GM19438 (cell line): Measurements from ENCODE around the gene JPT1.
"Not testable (repeated sequence)": the region's sequence is repeated elsewhere in the genome, so short reads cannot be mapped to it uniquely, and the experiment has no call there.

Experiments
- ATAC-seq: cut with Tn5 transposase; IDR thresholded peaks from one replicate; pipeline ENCODE4 v1.9.1; 2021; ENCODE audit warnings: low read depth; ENCODE audit not compliant: unreplicated experiment

Gene JPT1, protein sequence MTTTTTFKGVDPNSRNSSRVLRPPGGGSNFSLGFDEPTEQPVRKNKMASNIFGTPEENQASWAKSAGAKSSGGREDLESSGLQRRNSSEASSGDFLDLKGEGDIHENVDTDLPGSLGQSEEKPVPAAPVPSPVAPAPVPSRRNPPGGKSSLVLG

DNA sequence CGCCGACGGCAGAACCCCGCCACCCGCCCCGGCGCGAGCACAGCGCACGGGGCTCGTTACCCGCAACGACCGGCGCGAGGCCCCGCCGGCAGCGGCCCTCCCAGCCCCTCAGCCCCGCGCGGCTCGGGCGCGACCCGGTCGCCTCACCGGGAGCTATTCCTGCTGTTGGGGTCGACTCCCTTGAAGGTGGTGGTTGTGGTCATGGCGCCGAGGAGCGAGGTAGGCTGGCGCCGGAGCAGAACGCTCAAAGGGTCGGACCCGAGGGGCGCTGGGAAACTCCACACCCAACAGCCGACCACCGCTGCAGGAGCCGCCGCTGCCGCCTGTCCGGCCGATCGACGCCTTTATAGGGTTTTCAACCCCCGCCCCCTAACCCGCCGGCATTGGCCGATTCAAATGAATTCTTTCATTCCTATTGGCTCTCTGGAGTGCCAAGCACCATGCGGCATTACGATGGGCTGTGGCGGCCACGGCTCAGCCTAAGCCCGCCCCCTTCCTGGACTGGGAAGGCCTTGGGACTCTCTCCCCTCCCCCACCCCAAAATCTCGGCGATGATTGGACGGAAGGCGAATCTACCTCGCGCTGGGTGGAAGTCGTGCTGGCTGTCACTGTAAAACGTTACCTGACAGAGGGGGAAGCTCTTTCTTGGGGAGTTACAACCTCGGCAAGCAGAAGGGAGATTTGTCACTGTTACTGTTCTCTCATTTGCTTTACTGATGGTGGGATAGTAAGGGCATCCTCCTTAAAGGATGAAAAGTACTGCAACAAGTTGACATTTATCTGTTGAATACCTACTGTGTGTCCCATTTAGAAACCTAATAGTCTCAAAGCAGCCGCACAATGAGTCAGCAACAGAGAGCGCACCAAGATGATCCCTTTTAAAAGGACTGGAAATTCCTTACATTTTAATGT, at the start of gene JPT1:
JPT1 (minus strand) TSS at position 318 of the 912 bp plus-strand sequence; CDS start at position 203, 115 bp downstream.
- peak; percentile 91 for ATAC-seq

DNA sequence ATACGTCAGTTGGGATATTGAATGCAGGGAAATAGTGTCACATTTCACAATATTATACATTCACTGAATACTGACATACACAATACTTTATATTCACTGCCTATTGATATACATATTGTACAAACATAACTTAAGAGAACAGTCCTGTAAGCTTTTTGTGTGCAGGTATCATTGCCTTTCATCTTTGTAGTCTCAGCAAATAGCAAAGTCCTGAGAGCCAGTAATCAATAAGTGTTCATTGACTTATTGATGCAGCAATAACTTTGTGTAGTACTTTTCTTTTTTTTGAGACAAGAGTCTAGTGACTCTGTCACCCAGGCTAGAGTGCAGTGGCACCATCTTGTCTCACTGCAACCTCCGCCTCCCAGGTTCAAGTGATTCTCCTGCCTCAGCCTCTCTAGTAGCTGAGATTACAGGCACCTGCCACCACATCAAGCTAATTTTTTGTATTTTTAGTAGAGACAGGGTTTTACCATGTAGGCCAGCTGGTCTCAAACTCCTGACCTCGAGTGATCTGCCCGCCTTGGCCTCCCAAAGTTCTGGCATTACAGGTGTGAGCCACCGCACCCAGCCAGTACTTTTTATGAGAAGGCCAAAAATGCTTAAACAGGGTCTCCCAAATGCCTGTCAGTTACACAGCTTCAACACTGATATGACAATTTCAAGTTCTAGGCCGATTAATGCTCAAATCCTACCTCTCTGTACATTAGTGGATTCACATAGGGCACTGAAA, 45.7 kb upstream of the JPT1 start:
- no peak for ATAC-seq

DNA sequence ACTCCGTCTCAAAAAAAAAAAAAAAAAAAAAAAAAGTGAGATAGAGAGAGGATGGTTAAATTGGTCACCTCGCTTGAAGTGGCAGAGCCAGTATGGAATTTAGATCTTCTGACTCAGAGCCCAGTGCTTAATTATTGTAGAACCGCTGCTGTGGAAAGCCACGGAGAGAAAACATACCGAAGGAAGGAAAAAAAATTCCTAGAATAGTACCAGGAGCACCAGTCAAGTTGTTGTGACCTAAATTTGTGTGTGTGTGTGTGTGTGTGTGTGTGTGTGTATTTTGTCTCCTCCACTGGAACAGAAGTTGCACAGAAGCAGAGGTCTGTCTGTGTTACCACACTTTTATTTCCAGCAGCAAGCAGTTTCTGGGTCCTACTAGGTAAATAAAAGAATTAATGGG, 40.6 kb upstream of the JPT1 start:
- ATAC-seq: no peak

DNA sequence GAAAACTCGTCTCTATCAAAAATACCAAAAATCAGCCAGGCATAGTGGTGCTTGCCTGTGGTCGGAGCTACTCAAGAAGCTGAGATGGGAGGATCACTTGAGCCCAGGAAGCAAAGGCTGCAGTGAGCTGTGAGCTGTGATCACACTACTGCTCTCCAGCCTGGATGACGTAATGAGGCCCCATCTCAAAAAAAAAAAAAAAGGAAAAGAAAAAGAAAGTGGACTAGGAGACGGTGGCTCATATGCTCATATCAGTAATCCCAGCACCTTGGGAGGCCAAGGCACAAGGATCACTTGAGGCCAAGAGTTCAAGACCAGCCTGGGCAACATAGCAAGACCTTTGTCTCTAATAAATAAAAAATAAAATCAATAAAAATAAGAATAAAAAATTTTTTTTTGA, 37.3 kb upstream of the JPT1 start:
- no peak for ATAC-seq

DNA sequence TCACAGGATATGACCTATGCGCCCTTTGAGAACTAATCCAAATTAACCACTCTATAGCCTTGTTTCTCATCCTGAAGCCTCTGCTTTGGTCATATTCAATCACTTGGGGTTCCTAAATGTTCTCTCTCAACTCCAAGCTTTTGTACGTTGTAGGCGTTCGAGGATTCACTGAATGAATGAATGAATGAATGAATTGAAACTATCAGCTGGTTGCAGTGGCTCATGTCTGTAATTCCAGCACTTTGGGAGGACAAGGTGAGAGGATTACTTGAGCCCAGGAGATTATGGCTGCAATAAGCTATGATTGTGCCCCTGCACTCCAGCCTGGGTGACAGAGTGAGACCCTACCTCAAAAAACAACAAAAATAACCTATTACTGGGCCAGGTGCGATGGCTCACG, 34.3 kb upstream of the JPT1 start:
- ATAC-seq: no peak

DNA sequence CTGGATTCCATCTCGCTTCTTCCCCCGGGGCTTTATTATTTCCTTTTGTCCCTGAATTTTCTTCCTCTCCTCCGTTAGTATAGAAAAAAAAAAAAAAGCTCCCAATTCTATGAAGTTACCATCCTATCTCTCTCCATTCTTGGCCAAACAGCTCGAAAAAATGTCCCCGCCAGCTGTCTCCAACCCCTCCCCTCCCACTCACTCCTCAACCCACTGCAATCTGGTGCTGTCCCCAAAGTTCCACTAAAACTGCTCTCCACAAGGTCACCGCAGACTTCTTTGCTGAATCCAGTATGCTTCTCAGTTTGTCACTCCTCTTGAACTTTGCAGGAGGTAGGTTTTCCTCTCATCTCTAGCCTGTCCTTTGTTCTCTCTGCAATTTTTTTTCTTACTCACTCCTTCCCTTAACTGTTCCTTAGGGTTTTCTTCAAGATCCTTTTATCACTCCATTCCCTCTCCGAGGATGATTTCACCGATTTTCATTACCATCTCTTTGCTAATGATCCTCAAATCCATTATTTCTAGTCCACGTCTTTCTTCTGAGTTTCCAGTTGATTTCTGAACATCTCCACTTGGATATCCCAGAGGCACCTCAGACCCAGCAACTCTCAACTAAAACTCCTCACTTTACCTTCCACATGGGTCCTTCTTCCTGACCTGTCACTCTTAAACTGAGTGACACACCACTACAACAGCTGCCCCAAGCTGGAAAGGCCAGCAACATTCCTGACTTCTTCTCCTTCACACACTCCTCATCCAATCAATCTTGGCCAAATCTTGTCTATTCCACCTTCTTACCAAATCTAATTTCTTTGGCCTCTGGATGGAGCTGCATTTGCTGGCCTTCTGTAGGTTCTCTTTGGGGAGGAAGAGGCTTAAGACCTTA, 29.9 kb upstream of the JPT1 start:
- ATAC-seq: no peak

DNA sequence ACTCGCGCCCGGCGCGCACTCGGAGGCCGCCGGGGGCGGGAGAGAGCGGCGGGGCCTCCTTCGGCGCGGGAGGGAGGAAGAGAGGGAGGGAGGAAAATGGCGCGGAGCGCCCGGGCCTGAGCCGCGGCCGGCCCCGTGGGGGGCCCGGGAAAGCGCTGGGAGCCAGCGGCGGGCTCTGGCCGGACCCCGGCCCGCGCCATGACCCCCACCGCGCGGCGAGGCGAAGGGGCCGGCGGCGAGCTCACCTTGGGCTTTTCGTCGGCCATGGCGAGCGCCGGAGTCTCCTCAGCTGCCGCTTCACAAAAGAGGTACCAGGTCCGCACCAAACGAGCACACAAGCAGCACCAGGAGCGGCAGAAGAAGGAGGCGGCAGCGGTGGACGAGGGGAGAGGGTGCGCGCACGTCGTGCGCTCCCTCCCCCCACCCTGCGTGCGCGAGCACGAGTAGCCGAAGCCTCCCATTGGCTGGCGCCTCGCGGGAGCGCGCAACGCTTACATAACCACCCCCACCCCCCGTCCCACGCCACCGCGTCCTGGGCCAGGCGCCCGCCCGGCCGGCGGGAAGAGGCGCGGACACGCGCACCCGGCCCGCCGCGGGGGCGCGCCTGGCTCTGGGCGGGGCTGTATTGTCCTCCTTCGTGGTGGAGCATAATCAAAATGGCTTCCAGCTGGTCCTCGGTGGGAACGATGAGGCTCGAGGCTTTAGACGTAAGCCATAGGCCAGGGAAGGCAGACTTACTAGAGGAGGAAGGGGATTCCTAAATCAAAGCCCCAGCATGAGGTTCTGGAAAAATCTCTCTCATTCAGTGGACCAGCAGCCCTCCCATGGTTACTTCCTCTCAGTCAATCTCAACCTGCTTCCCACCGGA, 28.5 kb upstream of the JPT1 start, which contains the start of gene SUMO2:
SUMO2 (minus strand) TSS at position 391 of the 868 bp plus-strand sequence; CDS start at position 266, 125 bp downstream.
- ATAC-seq: peak; percentile 64

DNA sequence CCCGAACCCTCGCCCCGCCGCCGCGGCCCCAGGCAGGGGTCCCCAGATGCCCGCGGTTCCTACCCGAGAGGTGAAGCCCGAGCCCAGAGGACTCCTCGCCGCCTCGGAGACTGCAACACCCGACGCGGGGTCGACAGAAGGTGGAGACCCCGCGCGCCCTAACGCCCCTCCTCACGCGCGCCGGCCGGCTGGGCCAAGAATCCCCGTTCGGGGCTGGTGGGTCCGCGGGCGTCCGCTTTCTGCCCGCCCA, 27.9 kb upstream of the JPT1 start:
- no peak for ATAC-seq

DNA sequence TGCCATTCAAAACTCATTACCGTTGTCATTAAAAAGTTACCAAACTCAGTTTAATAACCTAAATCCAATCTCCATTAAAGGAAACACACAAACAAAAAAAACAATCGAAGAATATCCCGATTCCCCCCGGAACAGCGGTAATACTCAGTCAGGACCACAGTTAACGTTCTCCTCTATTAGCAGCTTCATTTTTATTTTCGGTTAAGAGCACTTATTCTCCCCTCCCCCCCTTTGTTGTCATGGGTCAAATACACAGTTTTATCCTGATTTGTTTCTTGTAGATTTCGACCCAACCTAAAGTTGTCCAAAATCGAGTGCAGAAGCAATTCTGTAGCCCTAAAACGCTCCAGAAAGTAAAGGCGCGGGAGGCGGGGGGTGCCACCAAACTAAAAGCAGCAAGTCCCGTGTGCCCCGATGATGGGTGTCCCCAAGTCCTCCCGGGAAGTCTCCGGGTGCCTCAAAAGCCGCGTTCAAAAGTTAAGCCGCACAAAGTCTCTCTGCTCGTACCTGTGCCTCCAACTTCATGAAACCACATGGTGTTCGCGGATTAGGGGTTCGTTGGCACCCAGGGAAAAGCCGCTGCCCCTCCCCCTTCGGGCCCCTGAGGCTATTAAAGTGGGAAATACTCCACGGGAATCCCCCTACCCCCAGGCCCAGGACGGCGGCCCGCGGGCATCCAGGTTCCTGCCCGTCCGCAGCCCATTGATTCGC, 27.5 kb upstream of the JPT1 start:
- peak; percentile 17 for ATAC-seq

DNA sequence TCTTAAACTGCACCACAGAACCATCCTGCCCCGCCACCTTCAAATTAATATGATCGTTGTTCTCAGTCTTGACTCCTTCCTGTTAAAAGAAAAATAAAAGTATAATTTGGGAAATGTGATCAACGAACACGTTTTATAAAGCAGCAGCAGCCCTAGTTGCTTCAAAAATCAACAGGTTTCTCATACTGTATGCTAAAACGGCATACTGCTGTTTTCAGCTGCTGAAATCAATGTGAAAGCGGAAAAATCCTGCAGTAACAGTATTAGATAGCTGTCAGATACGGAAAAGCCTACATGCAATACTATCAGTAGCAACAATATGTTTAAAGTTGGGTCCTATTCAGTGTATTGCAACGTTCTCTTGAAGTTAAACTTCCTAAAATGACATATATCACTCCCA, 26.8 kb upstream of the JPT1 start:
- no peak for ATAC-seq

DNA sequence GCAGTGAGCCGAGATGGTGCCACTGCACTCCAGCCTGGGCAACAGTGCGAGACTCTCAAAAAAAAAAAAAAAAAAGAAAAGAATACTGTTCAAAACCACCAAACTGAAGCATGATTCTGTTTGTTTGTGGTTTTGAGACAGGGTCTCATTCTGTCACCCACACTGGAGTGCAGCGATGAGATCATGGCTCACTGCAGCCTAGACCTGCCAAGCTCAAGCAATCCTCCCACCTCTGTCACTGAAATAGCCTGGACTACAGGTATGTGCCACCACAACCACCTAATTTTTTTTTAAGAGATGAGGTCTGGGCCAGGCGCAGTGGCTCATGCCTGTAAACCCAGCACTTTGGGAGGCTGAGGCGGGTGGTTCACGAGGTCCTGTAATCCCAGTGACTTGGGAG, 24.1 kb upstream of the JPT1 start:
- ATAC-seq: no peak

DNA sequence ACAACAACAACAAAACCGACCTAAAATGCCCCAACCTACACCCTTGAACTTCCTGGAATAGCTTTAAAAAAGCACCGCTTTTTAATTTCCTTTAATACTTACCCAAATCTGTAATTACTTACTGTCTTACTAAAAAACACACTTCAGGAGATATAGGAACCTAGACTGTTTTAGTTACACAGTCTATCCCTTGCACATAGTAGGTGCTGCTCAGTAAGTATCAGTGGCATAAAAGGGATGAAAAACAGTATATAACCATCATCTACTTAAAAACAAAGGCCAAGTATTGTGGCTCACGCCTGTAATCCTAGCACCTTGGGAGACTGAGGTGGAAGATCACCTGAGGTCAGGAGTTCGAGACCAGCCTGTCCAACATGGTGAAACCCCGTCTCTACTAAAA, 22.3 kb upstream of the JPT1 start:
- no peak for ATAC-seq

DNA sequence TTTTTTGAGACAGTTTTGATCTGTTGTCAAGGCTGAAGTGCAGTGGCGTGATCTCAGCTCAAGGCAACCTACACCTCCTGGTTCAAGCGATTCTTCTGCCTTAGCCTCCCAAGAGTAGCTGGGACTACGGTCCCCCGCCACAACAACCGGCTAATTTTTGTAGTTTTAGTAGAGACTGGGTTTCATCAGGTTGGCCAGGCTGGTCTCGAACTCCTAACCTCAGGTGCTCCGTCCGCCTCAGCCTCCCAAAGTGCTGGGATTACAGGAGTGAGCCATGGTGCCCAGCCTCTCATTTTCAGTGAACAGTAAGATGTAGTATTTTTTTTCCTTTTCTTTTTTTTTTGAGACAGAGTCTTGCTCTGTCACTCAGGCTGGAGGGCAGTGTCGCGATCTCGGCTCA, 20.7 kb upstream of the JPT1 start:
- no peak for ATAC-seq

DNA sequence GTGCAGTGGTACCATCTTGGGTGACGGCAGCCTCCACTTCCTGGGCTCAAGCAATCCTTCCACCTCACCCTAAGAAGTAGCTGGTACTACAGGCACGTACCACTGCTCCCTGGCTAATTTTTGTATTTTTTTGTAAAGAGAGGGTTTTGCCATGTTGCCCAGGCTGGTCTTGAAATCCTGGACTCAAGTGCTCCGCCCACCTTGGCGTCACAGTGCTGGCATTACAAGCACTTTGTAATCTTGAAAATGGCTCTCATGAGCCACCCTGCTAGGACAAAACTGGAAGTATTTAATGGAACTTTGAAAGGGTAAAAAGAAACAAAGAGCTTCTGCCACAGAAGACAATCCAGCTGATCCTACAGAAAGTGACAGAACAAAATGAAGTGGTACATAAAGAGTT, 19.2 kb upstream of the JPT1 start:
- no peak for ATAC-seq

DNA sequence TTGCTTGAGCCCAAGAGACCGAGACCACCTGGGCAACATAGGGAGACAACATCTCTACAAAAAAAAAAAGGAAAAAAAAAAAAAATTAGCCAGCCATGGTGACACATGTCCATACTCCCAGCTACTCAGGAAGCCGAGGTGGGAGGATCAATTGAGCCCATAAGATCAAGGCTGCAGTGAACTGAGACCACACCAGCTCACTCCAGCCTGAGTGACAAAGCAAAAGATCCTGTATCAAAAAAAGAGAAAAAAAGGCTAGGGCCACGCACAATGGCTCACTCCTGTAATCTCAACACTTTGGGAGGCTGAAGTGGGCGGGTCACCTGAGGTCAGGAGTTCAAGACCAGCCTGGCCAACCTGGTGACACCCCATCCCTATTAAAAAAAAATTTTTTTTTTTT, 14.7 kb upstream of the JPT1 start:
- ATAC-seq: no peak

DNA sequence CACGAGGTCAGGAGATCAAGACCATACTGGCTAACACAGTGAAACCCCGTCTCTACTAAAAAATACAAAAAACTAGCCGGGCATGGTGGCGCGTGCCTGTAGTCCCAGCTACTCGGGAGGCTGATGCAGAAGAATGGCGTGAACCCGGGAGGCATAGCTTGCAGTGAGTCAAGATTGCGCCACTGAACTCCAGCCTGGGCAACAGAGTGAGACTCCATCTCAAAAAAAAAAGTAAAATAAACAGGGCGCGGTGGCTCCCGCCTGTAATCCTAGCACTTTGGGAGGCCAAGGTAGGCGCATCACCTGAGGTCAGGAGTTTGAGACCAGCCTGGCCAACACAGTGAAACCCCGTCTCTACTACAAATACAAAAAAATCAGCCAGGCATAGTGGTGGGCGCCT, 10.3 kb upstream of the JPT1 start:
- ATAC-seq: not testable (repeated sequence)

DNA sequence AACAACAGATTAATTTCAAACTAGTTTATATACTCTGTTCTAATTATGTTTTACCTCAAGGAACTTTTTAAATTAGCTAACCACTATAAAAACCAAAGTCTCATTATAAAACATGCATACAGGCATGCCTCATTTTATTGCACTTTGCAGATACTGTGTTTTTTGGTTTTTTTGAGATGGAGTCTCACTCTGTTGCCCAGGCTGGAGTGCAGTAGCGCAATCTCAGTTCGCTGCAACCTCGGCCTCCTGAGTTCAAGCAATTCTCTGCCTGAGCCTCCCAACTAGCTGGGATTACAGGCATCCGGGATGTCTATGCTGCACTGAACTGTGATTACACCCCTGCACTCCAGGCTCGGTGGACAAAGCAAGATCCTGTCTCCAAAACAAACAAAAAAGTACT, 8.8 kb upstream of the JPT1 start:
- ATAC-seq: no peak

DNA sequence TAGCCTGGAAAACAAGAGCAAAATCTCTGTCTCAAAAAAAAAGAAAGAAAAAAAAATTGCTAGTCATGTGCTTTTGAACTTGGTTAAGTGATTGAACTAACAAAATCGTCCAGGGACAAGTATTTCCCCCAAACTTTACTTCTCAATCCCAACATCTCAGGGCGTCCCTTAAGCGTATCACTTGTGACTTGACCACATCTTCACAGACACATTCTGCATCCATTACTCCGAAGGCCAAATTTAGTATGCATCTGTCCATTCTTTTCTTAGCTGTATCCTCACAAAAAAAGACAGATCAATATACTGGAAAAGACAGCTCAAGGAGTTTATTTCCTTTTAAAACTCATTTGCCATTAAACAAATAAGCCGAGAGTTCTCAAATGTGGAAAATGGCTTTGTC, 5.9 kb upstream of the JPT1 start:
- no peak for ATAC-seq
